ENCODE measurements around the gene EHD1.

Gene EHD1

DNA sequence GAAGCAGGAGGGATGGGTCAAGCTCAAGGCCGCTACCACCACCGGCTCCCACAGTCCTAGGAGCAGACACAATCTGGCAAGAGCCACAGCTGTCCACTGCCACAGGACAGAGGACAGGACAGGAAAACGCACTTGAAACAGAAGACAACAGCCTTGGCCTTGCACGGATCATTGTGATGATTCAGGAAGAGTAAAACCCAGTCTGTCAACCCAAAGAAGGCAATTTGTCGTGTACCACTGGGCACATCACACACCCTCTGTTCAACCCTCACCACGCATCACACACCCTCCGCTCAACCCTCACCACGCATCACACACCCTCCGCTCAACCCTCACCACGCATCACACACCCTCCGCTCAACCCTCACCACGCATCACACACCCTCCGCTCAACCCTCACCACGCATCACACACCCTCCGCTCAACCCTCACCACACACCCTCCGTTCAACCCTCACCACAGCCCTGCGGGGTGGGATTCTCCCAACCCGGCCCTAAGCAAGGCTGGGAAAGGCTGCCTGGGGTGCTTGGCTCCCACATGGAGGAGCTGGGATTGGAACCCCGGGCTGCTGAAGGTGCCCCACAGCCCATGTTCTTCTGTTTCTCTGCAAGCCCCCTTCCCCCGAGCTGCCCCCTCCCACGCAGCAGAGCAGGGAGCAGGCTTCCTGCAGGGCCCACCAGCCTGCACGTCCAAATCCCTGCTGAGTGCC lies 22.7 kb downstream of the EHD1 start:
- no peak overlapping the region for H3K9ac ChIP-seq (ENCODE audit: insufficient read length)
- DNase-seq (ENCODE audit: low read depth, low spot score), result no peak

DNA sequence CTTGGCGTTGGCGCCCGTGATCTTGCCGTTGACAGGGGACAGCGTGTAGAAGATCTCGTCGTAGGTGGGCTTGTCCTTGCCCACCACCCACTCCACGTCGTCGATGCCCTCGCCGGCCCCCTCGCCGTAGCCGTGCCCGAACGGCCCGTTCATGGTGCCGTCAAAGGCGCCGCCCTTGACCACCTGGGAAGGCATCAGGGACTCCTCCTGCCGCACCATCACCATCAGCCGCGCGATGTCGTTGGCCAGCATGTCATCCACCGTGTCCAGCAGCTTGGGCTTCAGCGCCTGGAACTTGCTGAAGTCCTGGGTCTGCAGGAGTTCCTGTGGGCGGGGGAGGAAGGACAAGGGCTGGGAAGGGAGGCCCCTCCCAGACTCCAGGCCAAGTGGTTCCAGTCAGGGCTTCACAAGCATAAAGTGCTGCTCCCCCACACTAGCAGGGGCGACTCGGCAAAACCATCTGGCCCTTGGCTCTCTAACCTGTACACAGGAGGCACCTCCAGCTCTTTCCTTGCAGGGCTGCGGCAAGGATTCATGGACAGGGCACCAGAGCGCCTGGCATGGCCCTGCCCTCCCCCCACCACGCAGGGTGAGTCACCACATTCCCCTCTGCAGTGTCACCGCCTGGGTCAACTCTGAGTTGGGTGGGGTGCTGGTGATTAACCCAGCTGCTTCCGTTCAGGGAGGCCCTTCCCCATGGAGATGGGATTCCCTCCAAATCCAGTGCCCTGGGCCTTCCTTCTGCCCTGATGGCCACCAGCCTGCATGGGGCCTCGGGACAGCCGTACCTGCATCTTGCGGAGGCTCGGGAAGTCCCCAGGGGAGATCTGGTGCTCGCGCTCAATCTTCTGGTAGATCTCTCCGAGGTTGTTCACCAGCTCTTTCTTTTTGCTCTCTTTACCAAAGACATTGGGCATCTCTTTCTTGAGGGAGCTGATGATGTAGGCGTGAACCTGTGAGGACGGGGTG lies 23.6 kb downstream of the EHD1 start:
- no peak for DNase-seq (ENCODE audit: low read depth, low spot score)
- no peak overlapping the region for H3K27ac ChIP-seq

More for the DNA sequence above, 22.7 kb downstream of the EHD1 start:
- no peaks in the 10 kb centered on the region for H3K36me3 ChIP-seq (ENCODE audit: insufficient read depth, low read length)
- no peak overlapping the region for H3K4me3 ChIP-seq
- TF ChIP-seq EZH2 (IDR thresholded peaks at IDR 0.05) (no peak), POLR2AphosphoS5 (IDR thresholded peaks at IDR 0.05; ENCODE audit: borderline replicate concordance, low read depth, low read length) (no peak), FOXP2 (optimal IDR thresholded peaks at IDR 0.05; ENCODE audit: control extremely low read depth, extremely low read length, insufficient read depth) (no peak)
- H3K9me3 ChIP-seq (ENCODE audit: low read depth, low read length), result no peaks in the 10 kb centered on the region
- no peak overlapping the region for H3K27ac ChIP-seq

DNA sequence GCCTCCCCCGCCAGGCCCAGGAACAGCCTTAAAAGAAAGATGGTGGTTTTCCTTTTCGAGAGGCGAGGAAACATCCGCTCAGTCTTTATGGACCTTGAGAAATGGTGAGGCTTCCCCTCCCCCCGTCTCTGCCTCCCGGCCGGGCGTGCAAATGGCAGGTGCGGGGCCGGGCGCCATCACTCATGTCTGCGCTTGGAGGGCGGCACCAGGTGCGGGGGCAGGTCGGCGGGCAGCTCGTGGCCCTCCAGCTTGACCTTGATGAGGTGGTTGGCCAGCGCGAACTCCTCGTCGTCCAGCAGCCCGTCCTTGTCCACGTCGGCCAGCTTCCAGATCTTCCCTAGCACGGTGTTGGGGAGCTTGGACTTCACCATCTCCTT lies 24.3 kb downstream of the EHD1 start:
- Histone ChIP-seq H3K36me3 (ENCODE audit: insufficient read depth, low read length) (no peaks in the 10 kb centered on the region), H3K9ac (ENCODE audit: insufficient read length) (no peak overlapping the region), H3K27ac (no peak overlapping the region), H3K9me3 (ENCODE audit: low read depth, low read length) (no peaks in the 10 kb centered on the region), H3K4me3 (no peak overlapping the region)
- DNase-seq (ENCODE audit: low read depth, low spot score), result no peak
- TF ChIP-seq POLR2AphosphoS5 (IDR thresholded peaks at IDR 0.05; ENCODE audit: borderline replicate concordance, low read depth, low read length) (no peak), FOXP2 (optimal IDR thresholded peaks at IDR 0.05; ENCODE audit: control extremely low read depth, extremely low read length, insufficient read depth) (no peak), EZH2 (IDR thresholded peaks at IDR 0.05) (no peak)

More for the DNA sequence above, 23.6 kb downstream of the EHD1 start:
- Histone ChIP-seq H3K36me3 (ENCODE audit: insufficient read depth, low read length) (no peaks in the 10 kb centered on the region), H3K9me3 (ENCODE audit: low read depth, low read length) (no peaks in the 10 kb centered on the region), H3K9ac (ENCODE audit: insufficient read length) (no peak overlapping the region), H3K4me3 (no peak overlapping the region)
- TF ChIP-seq EZH2 (IDR thresholded peaks at IDR 0.05), result no peak
- TF ChIP-seq POLR2AphosphoS5 (IDR thresholded peaks at IDR 0.05; ENCODE audit: borderline replicate concordance, low read depth, low read length), result no peak
- TF ChIP-seq FOXP2 (optimal IDR thresholded peaks at IDR 0.05; ENCODE audit: control extremely low read depth, extremely low read length, insufficient read depth), result no peak

DNA sequence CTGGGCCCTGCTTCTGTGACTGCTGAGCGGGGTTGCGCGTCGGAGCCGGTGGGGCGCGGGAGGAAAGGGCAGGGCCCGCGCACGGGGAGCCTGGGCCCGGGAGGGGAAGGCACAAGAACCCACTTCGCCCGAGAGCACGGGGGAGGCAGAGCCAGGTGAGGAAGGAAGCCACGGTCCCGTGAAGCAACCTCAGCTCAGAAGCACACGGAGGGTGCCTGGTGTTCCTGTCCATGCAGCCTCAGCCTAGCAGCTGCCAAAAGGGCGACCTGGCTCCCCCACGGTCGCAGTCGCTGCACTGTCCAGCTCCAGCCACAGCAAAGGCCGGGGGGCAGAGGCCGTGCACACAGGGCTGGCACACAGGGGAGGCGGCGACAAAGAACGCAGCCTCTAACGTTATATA lies 24.7 kb downstream of the EHD1 start:
- H3K9ac ChIP-seq (ENCODE audit: insufficient read length), result no peak overlapping the region
- H3K4me3 ChIP-seq, result no peak overlapping the region
- no peak for TF ChIP-seq POLR2AphosphoS5 (IDR thresholded peaks at IDR 0.05; ENCODE audit: borderline replicate concordance, low read depth, low read length)
- no peaks in the 10 kb centered on the region for H3K36me3 ChIP-seq (ENCODE audit: insufficient read depth, low read length)
- no peaks in the 10 kb centered on the region for H3K9me3 ChIP-seq (ENCODE audit: low read depth, low read length)
- DNase-seq (ENCODE audit: low read depth, low spot score), result no peak
- H3K27ac ChIP-seq, result no peak overlapping the region

GRCh38 chr11:64852804-64853509 lies 25.5 kb downstream of the EHD1 start:
- TF ChIP-seq FOXP2 (optimal IDR thresholded peaks at IDR 0.05; ENCODE audit: control extremely low read depth, extremely low read length, insufficient read depth) (no peak), POLR2AphosphoS5 (IDR thresholded peaks at IDR 0.05; ENCODE audit: borderline replicate concordance, low read depth, low read length) (no peak), EZH2 (IDR thresholded peaks at IDR 0.05) (no peak)
- no peak for DNase-seq (ENCODE audit: low read depth, low spot score)
- Histone ChIP-seq H3K27ac (no peak overlapping the region), H3K4me3 (no peak overlapping the region), H3K9me3 (ENCODE audit: low read depth, low read length) (no peaks in the 10 kb centered on the region), H3K9ac (ENCODE audit: insufficient read length) (no peak overlapping the region), H3K36me3 (ENCODE audit: insufficient read depth, low read length) (no peaks in the 10 kb centered on the region)

DNA sequence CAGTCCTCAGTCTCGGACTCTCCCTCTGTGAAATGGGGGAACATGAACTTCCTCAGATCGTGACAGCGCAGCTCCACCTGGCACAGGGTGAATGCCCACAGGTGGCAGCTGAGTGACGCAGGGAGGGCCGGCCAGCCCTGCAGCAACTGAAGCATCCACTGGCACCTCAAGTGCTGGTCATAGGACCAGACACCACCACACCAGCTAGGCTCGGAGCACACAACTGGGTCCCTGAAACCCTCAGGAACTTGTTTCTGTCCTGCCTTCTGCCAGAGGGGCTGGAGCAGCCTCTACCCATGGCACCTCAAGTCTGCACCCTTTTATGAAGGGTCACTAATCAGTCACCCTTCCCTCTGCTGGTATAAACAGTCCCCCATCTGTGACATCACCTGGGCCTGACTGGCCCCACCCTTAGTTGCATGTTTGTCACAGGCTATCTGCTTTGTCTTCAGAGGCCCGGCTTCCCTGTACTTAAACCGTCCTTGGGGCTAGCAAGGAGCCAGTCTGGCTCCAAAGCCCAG lies 26.5 kb downstream of the EHD1 start:
- Histone ChIP-seq H3K4me3 (no peak overlapping the region), H3K9me3 (ENCODE audit: low read depth, low read length) (no peaks in the 10 kb centered on the region), H3K9ac (ENCODE audit: insufficient read length) (no peak overlapping the region), H3K36me3 (ENCODE audit: insufficient read depth, low read length) (no peaks in the 10 kb centered on the region), H3K27ac (no peak overlapping the region)
- no peak for TF ChIP-seq POLR2AphosphoS5 (IDR thresholded peaks at IDR 0.05; ENCODE audit: borderline replicate concordance, low read depth, low read length)
- no peak for TF ChIP-seq FOXP2 (optimal IDR thresholded peaks at IDR 0.05; ENCODE audit: control extremely low read depth, extremely low read length, insufficient read depth)
- TF ChIP-seq EZH2 (IDR thresholded peaks at IDR 0.05), result no peak
- no peak for DNase-seq (ENCODE audit: low read depth, low spot score)

DNA sequence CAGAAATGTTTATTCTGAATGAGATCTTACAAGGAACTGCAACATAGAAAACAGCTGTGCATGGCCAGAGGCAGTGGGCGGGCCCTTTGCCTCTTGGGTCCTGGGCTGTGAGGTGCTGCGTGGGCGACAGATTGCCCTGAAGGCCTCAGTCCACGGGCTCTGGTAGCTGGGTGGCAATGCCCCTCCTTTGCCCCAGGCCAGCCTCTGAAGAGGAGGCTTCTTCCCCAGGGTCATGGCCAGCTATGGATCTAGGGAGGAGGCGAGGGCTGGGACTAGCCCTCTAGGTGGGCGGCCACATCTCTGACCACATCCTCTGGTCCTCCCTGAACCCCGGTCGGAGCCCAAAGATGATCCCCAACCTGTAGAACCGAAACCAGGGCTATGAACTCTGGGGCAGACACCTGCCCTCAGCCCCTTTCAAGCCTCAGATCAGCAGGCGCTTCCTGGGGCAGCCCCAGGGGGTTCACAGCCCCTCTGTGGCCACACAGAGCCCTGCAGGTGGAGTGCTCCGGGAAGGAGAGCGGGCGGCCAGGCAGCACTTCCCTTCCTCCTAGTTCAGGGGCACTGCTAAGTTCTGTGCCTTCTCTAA lies 27.3 kb downstream of the EHD1 start:
- H3K9ac ChIP-seq (ENCODE audit: insufficient read length), result no peak overlapping the region
- no peak overlapping the region for H3K4me3 ChIP-seq
- no peak for DNase-seq (ENCODE audit: low read depth, low spot score)
- H3K36me3 ChIP-seq (ENCODE audit: insufficient read depth, low read length), result no peaks in the 10 kb centered on the region
- TF ChIP-seq EZH2 (IDR thresholded peaks at IDR 0.05) (no peak), POLR2AphosphoS5 (IDR thresholded peaks at IDR 0.05; ENCODE audit: borderline replicate concordance, low read depth, low read length) (no peak), FOXP2 (optimal IDR thresholded peaks at IDR 0.05; ENCODE audit: control extremely low read depth, extremely low read length, insufficient read depth) (no peak)
- no peaks in the 10 kb centered on the region for H3K9me3 ChIP-seq (ENCODE audit: low read depth, low read length)
- no peak overlapping the region for H3K27ac ChIP-seq
